GM18517 (cell line): ENCODE measurements around the gene SEMA5A.

ENCODE experiments used
- ATAC-seq: cut with Tn5 transposase; IDR thresholded peaks from one replicate; pipeline ENCODE4 v1.9.1; 2021; ENCODE audit warnings: mild to moderate bottlenecking, moderate library complexity; ENCODE audit not compliant: unreplicated experiment

The SEMA5A gene

GRCh38 chr5:9082996-9083395 lies 462.9 kb downstream of the SEMA5A start:
- ATAC-seq = no peak

GRCh38 chr5:9072701-9073100 lies 473.2 kb downstream of the SEMA5A start:
- ATAC-seq = no peak

- no peak for ATAC-seq
Measured at GRCh38 chr5:9071524-9071923, 474.4 kb downstream of the SEMA5A start.

- no peak for ATAC-seq
Measured at GRCh38 chr5:9071074-9071473, 474.8 kb downstream of the SEMA5A start.

GRCh38 chr5:9069650-9070049 lies 476.2 kb downstream of the SEMA5A start:
- no peak for ATAC-seq

GRCh38 chr5:9067154-9067553 lies 478.7 kb downstream of the SEMA5A start:
- no peak for ATAC-seq

GRCh38 chr5:9066349-9066748 lies 479.5 kb downstream of the SEMA5A start:
- ATAC-seq = no peak

- ATAC-seq = no peak
Measured at GRCh38 chr5:9063615-9064245, 482.1 kb downstream of the SEMA5A start.

- ATAC-seq = no peak
Measured at GRCh38 chr5:9062873-9063272, 483.0 kb downstream of the SEMA5A start.

- ATAC-seq = no peak
Measured at GRCh38 chr5:9059920-9060691, 485.8 kb downstream of the SEMA5A start.

GRCh38 chr5:9058666-9059065 lies 487.2 kb downstream of the SEMA5A start:
- ATAC-seq = no peak

GRCh38 chr5:9058161-9058560 lies 487.7 kb downstream of the SEMA5A start:
- no peak for ATAC-seq

- no peak for ATAC-seq
Measured at GRCh38 chr5:9057406-9058000, 488.4 kb downstream of the SEMA5A start.

GRCh38 chr5:9056046-9056445 lies 489.8 kb downstream of the SEMA5A start:
- ATAC-seq = no peak

- ATAC-seq = no peak
Measured at GRCh38 chr5:9054821-9055589, 490.9 kb downstream of the SEMA5A start.

- no peak for ATAC-seq
Measured at GRCh38 chr5:9054322-9054721, 491.6 kb downstream of the SEMA5A start.

- ATAC-seq = no peak
Measured at GRCh38 chr5:9052421-9052820, 493.5 kb downstream of the SEMA5A start.

- no peak for ATAC-seq
Measured at GRCh38 chr5:9051779-9052178, 494.1 kb downstream of the SEMA5A start.

- no peak for ATAC-seq
Measured at GRCh38 chr5:9047932-9048331, 497.9 kb downstream of the SEMA5A start.

- no peak for ATAC-seq
Measured at GRCh38 chr5:9046756-9047481, 499.0 kb downstream of the SEMA5A start.

- ATAC-seq = no peak
Measured at GRCh38 chr5:9045946-9046345, 499.9 kb downstream of the SEMA5A start.
